Upper lobe of right lung (tissue), 1 donor: ENCODE results near the gene FGD6. TPM values are rescaled to one million over a fixed set of nuclear protein-coding genes. Genes with fewer than 3 reads are reported as not detected.

ENCODE experiments used
- ATAC-seq: fragments of 200-7000 bp; cut with Tn5 transposase; one replicate; pipeline ENCODE4 v1.9.1; 2020; ENCODE audit warnings: mild to moderate bottlenecking, moderate library complexity
- DNase-seq: peaks from one replicate; pipeline ENCODE4 v3.0.0-alpha.2; 2020
- H3K27ac ChIP-seq: fragments of 200-600 bp; one replicate; pipeline ENCODE4 v1.8.0; 2022
- H3K27me3 ChIP-seq: fragments of 200-600 bp; one replicate; pipeline ENCODE4 v1.8.0; 2022; ENCODE audit warnings: mild to moderate bottlenecking
- H3K36me3 ChIP-seq: fragments of 200-600 bp; one replicate; pipeline ENCODE4 v1.8.0; 2022
- H3K4me1 ChIP-seq: fragments of 200-600 bp; one replicate; pipeline ENCODE4 v1.8.0; 2022
- H3K4me3 ChIP-seq: fragments of 200-600 bp; one replicate; pipeline ENCODE4 v1.8.0; 2022; ENCODE audit warnings: mild to moderate bottlenecking
- H3K9me3 ChIP-seq: fragments of 200-600 bp; one replicate; pipeline ENCODE4 v1.8.0; 2022
- intact Hi-C: fragments of 100-400 bp; cut with DNase I; formaldehyde crosslinking; loops from one replicate; pipeline ENCODE4 v1.11.0; 2022
- total RNA-seq: library from RNA; stranded (reverse); fragmentation: NEBNext Ultra II Directional; extraction: Animal tissue kit (Norgen Biotek cat#: 25700); gene quantifications from one replicate; pipeline ENCODE4 v1.2.1, GENCODE V29; 2021
- TF ChIP-seq, protein P1 (sequence below): fragments of 200-600 bp; IDR thresholded peaks from one replicate; pipeline ENCODE4 v1.8.0; 2022; ENCODE audit warnings: antibody characterized with exemption
- donor health status: DM: no; HTN: yes; CAD: no; lungs with severe emphysema.

Gene FGD6
- total RNA-seq, 1 donor from 2014 or later: 28.8 TPM

DNA sequence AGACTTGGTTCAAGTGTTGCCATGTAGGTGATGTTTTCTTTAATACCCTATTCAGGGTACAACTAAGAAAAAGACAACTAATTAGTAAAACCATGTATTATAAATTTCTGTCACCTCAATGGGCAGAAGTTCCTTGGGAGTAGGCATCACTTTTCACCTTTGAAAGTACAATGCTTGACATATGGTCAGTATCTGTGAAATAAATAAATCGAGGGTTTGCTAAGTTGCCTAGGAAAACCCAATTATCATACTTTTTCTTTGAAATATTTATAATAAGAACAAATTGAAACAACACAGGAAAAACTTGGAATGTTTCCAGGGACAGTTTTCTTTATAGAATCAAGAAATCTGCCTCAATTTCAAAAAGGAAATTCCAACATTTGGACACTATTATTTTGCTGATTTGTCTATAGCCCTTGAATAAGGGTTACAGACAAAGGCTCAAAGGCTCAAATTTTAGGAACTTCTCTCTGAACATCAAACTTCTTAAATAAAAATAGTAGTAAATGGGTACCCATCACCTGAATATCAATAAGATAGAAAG lies 13.7 kb downstream of the FGD6 start:
- intact Hi-C loops: no loop called here
- Histone ChIP-seq H3K4me1 (peaks cover 62% of the 10 kb centered on the region), H3K27ac (peak overlapping the region; percentile 58), H3K9me3 (no peaks in the 10 kb centered on the region), H3K36me3 (no peaks in the 10 kb centered on the region), H3K27me3 (no peaks in the 10 kb centered on the region), H3K4me3 (no peak overlapping the region)
- ATAC-seq: no peak
- TF ChIP-seq, protein P1, sequence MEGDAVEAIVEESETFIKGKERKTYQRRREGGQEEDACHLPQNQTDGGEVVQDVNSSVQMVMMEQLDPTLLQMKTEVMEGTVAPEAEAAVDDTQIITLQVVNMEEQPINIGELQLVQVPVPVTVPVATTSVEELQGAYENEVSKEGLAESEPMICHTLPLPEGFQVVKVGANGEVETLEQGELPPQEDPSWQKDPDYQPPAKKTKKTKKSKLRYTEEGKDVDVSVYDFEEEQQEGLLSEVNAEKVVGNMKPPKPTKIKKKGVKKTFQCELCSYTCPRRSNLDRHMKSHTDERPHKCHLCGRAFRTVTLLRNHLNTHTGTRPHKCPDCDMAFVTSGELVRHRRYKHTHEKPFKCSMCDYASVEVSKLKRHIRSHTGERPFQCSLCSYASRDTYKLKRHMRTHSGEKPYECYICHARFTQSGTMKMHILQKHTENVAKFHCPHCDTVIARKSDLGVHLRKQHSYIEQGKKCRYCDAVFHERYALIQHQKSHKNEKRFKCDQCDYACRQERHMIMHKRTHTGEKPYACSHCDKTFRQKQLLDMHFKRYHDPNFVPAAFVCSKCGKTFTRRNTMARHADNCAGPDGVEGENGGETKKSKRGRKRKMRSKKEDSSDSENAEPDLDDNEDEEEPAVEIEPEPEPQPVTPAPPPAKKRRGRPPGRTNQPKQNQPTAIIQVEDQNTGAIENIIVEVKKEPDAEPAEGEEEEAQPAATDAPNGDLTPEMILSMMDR: no peak
- DNase-seq: no peak

DNA sequence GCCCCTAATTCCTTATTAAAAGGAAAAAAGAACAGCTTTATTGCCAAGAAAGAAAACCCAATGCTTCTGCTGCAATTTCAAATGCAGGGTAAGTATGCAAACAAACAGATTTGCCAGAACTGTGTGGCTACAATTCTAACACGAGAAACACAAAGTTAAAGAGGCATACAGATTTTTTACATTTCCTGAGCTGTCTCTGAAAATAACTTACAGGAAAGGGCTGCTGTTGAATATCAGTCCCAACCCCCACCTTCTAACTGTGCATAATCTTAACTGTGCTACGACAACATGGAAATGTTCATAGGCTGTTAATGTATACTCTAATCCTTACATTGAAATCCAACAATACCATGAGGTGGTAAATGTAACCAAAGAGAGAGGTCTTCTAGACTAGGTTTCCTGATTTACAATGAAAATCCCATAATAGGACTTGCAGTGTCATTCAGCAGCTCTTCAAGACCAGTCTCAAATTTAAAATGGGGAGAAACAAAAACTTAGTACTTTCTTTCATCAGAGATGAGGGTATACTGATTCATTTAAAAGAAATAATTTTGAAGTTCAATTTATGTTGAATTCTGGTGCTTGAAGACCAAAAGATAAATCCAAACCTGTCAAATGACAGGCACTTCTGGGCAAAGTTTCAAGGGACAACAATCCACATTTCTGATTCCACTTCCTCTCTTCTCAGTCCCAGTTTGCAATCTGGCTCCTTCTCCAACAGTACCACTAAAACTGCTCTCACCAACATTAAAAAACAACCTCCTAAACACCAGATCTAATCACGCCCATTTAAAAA lies 14.4 kb downstream of the FGD6 start:
- TF ChIP-seq, protein P1: no peak
- Histone ChIP-seq H3K9me3 (no peaks in the 10 kb centered on the region), H3K4me3 (no peak overlapping the region), H3K27me3 (no peaks in the 10 kb centered on the region), H3K36me3 (no peaks in the 10 kb centered on the region), H3K4me1 (peaks cover 62% of the 10 kb centered on the region), H3K27ac (peak overlapping the region; percentile 58)
- no peak for DNase-seq
- no peak for ATAC-seq
- intact Hi-C loops: no loop called here

DNA sequence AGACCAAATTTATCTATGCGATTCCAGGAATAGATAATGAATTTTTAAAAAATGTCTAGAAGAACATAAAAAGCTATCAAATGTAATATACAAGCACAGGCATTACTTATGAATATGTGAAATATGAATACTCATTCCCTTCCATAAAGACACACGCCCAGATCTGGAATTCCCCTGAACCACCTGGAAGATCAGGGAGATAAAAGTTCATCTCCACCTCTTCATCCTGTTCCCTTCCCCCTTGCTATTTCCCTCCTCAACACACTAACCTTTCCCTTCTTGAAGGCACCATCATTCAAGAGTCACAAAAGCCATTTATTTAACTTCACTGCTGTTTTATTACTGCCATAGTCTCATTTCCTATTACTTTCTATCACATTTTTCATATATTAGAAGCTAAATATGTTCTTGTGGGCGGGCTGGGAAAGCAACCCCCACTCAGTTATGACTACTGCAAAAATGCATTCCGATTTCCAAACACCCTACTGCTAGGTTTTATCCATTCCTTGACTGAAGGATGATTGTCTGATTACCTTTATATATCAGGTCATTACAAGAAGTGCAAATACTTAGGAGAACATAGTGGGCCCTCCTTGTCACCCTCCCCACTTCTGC lies 16.1 kb downstream of the FGD6 start:
- intact Hi-C loops: no loop called here
- peaks cover 57% of the 10 kb centered on the region for H3K4me1 ChIP-seq
- ATAC-seq (no peak), DNase-seq (no peak)
- H3K36me3 ChIP-seq: no peaks in the 10 kb centered on the region
- TF ChIP-seq, protein P1: no peak
- H3K27me3 ChIP-seq: no peaks in the 10 kb centered on the region
- H3K27ac ChIP-seq: no peak overlapping the region
- H3K9me3 ChIP-seq: no peaks in the 10 kb centered on the region
- no peak overlapping the region for H3K4me3 ChIP-seq

DNA sequence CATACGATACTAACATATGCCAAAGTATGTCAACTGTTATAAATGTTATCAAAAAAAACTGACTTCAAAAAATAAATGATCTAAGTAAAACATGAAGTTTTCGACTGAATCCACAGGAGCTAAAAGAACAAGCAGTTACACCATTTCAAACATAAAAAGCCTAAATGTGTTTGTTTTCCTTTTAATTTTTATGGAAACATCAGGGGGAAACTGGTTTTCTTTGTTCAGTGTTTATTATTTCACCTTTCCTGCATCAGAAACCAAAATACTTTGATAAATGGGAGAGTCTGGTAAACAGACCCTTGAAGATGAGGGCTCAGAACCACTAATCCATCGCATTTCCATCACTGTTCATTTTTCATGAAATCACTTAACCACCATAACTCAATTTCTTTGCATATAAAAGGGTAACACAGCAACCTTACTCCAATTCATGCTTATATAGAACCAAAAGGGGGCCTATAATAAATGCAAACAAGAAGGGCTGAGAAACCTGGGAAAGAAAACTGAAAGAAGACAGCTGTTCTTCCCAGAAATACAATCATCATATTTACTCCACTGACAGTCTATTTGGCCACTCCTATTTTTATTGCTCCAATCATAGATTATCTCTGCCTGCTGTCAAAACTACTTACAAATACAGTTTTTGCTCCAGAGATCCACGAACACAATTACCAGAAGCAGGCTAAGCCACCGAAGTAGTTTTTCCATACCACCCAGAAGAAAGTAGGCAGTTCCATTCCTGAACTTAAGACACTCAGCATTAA lies 17.0 kb downstream of the FGD6 start:
- Histone ChIP-seq H3K27me3 (no peaks in the 10 kb centered on the region), H3K36me3 (no peaks in the 10 kb centered on the region), H3K4me3 (peak overlapping the region; percentile 8), H3K4me1 (peaks cover 49% of the 10 kb centered on the region), H3K9me3 (no peaks in the 10 kb centered on the region), H3K27ac (no peak overlapping the region)
- TF ChIP-seq, protein P1: no peak
- intact Hi-C loops: no loop called here
- DNase-seq: no peak
- ATAC-seq: no peak

DNA sequence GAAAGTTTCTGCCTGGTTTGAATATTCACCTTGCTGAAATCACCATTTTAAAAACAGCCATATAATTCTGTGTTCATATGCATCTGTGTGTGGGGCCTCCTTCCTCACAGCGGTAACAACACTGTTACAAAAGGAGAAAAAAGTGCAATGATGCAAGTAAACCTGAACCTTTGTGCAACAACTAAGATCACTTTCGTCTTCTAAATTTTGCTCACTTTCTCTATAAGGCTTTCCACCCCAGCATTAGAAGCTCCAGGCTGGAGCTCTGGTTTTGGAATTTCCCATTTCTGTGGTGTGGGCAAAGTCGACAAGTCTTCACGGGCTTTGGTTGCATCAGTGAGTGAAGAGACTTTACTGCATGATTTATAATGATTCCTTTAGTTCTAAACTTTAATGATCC lies 18.4 kb downstream of the FGD6 start:
- DNase-seq: no peak
- H3K9me3 ChIP-seq: no peaks in the 10 kb centered on the region
- intact Hi-C loops: no loop called here

More for the DNA sequence above, 18.4 kb downstream of the FGD6 start:
- Histone ChIP-seq H3K36me3 (no peaks in the 10 kb centered on the region), H3K4me3 (no peak overlapping the region), H3K4me1 (peaks cover 35% of the 10 kb centered on the region), H3K27me3 (no peaks in the 10 kb centered on the region), H3K27ac (no peak overlapping the region)
- TF ChIP-seq, protein P1: no peak
- ATAC-seq: no peak
